Subcutaneous abdominal adipose tissue (tissue), 5 donors: Measurements from ENCODE around the gene S100Z.
A peak's percentile ranks its signal among the peaks of the same experiment; 100 is the strongest.

Experiments used
- H3K27ac ChIP-seq: one replicate; pipeline ENCODE4 v1.7.0; 2013; ENCODE audit warnings: low read depth, mild to moderate bottlenecking, inconsistent platforms, low read length, moderate library complexity
- H3K27me3 ChIP-seq, 5 donors: one replicate each; pipeline ENCODE4 v1.7.0; 2013; ENCODE audit warnings: low read length in 5 of 5, inconsistent platforms in 1 of 5; ENCODE audit not compliant: control insufficient read depth in 5 of 5, insufficient read depth in 4 of 5
- H3K36me3 ChIP-seq, 5 donors: one replicate each; pipeline ENCODE4 v1.7.0; 2013; ENCODE audit warnings: low read length in 5 of 5; ENCODE audit not compliant: control insufficient read depth in 5 of 5, insufficient read depth in 5 of 5
- H3K4me1 ChIP-seq, 5 donors: one replicate each; pipeline ENCODE4 v1.7.0; 2013; ENCODE audit warnings: low read length in 5 of 5, mild to moderate bottlenecking in 3 of 5, moderate library complexity in 1 of 5; ENCODE audit not compliant: control insufficient read depth in 5 of 5, insufficient read depth in 5 of 5
- H3K4me3 ChIP-seq, 5 donors: one replicate each; pipeline ENCODE4 v1.7.0; 2013; ENCODE audit warnings: low read length in 5 of 5, low read depth in 1 of 5
- H3K9ac ChIP-seq, 5 donors: one replicate each; pipeline ENCODE4 v1.7.0; 2013; ENCODE audit warnings: low read length in 5 of 5, mild to moderate bottlenecking in 4 of 5, moderate library complexity in 3 of 5
- H3K9me3 ChIP-seq, 5 donors: one replicate each; pipeline ENCODE4 v1.7.0; 2013; ENCODE audit warnings: low read length in 5 of 5; ENCODE audit not compliant: control insufficient read depth in 5 of 5
- donor health status: healthy.
- donor health status: healthy.
- donor health status: healthy.
- donor health status: healthy.
- donor health status: healthy.

S100Z gene

DNA sequence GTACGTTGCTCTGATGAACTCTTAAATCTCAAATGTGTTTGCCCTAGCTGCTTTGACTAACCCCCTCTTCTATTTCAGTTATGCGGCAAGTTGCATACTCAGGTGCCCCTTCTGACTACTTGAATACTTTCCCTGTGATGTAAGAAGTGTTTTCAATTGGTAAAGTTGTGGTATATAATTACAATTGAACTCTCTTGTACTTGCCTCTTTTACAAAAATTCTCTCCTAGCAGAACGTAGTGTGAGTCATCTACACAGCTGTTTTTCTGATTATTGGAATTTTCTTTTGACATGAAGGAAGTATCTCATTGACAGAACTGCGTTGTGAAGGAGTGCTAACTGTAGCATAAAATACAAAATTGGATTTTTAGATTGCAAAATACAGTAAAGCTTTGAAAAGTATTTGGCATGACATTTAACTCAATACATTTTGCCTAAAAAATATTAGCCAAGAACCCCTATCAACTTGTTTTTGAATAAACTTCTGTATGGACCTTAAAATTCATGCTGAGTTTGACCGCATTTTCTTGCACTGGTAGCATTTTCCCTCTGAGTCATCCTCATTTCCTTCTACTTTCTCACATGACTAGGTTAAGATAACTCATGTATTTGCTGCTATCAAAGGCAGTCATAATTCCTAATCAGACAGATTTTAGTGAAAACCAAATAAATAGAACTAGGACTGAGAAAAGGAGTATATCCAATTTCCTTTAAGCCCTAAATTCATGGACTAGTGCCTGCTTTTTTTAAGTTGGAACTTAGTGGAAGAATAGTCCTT lies 109.4 kb downstream of the S100Z start:
- Histone ChIP-seq H3K27me3 (peaks cover under 1 to 7% (median 4%) of the 10 kb centered on the region in 5 donors), H3K4me1 (peaks cover 0 to 23% (median 9%) of the 10 kb centered on the region in 5 donors), H3K27ac (peak overlapping the region; percentile 66), H3K9ac (peak overlapping the region in 2 of 5 donors; percentile 16 to 40), H3K9me3 (no peaks in the 10 kb centered on the region), H3K4me3 (peak overlapping the region in 1 of 5 donors; percentile 32), H3K36me3 (peaks cover 0 to 10% (median 0%) of the 10 kb centered on the region in 5 donors)

- Histone ChIP-seq H3K9ac (peak overlapping the region in 1 of 5 donors; percentile 42), H3K27ac (peak overlapping the region; percentile 66), H3K4me1 (peaks cover 0 to 22% (median 8%) of the 10 kb centered on the region in 5 donors), H3K36me3 (peaks cover 0 to 15% (median 0%) of the 10 kb centered on the region in 5 donors), H3K4me3 (peak overlapping the region in 2 of 5 donors; percentile 7 to 19), H3K27me3 (peaks cover 0 to 2% (median 0%) of the 10 kb centered on the region in 5 donors), H3K9me3 (no peaks in the 10 kb centered on the region)
These were observed 110.3 kb downstream of the S100Z start for GRCh38 chr5:76960004-76960625.

- no peaks in the 10 kb centered on the region for H3K27me3 ChIP-seq
- peaks cover 0 to 12% (median 8%) of the 10 kb centered on the region in 5 donors for H3K4me1 ChIP-seq
- H3K36me3 ChIP-seq = peaks cover 0 to 24% (median 3%) of the 10 kb centered on the region in 5 donors
- H3K4me3 ChIP-seq = no peak overlapping the region
- no peak overlapping the region for H3K9ac ChIP-seq
- no peaks in the 10 kb centered on the region for H3K9me3 ChIP-seq
- H3K27ac ChIP-seq = no peak overlapping the region
These were observed 114.2 kb downstream of the S100Z start for GRCh38 chr5:76964060-76964459.
